Effector memory CD4-positive, alpha-beta T cell (primary cell): Measurements from ENCODE around the gene PRAMEF1.
"Not testable (repeated sequence)": the region's sequence is repeated elsewhere in the genome, so short reads cannot be mapped to it uniquely, and the experiment has no call there.

Experiments used
- DNase-seq, 3 donors: peaks; one replicate each; pipeline ENCODE4 v3.0.0-alpha.2; 2020
- H3K27ac ChIP-seq: 2 replicates; pipeline ENCODE4 v1.7.0; 2013; ENCODE audit warnings: mild to moderate bottlenecking, low read length, moderate library complexity; ENCODE audit not compliant: insufficient read depth, poor library complexity, severe bottlenecking
- H3K27me3 ChIP-seq: replicated peaks from 2 replicates; pipeline ENCODE4 v1.7.0; 2013; ENCODE audit warnings: mild to moderate bottlenecking, low read length; ENCODE audit not compliant: insufficient read depth, control insufficient read depth, poor library complexity, severe bottlenecking
- H3K36me3 ChIP-seq: 2 replicates; pipeline ENCODE4 v1.7.0; 2013; ENCODE audit warnings: mild to moderate bottlenecking, low read length, moderate library complexity; ENCODE audit not compliant: control insufficient read depth, insufficient read depth
- H3K4me1 ChIP-seq: 2 replicates; pipeline ENCODE4 v1.7.0; 2013; ENCODE audit warnings: low read length, mild to moderate bottlenecking; ENCODE audit not compliant: control insufficient read depth, insufficient read depth, poor library complexity, severe bottlenecking
- H3K4me3 ChIP-seq: 2 replicates; pipeline ENCODE4 v1.7.0; 2013; ENCODE audit warnings: low read length, low read depth, mild to moderate bottlenecking; ENCODE audit not compliant: insufficient read depth, poor library complexity, severe bottlenecking
- H3K9me3 ChIP-seq: 2 replicates; pipeline ENCODE4 v1.7.0; 2013; ENCODE audit warnings: mild to moderate bottlenecking, low read length, moderate library complexity; ENCODE audit not compliant: control insufficient read depth
- total RNA-seq, 3 donors: gene quantifications; one replicate each; lab custom pipeline; 2026; lab: John Stamatoyannopoulos, UW

Gene PRAMEF1
- total RNA-seq, result 0 reads per million in 3 donors

GRCh38 chr1:12791097-12791496 lies at the start of gene PRAMEF1:
TSS of gene PRAMEF1 (plus strand) at chr1:12791397. CDS start at chr1:12793228, 1,831 bp downstream.
- H3K27ac ChIP-seq, H3K27me3 ChIP-seq, H3K9me3 ChIP-seq, H3K4me3 ChIP-seq, H3K36me3 ChIP-seq, H3K4me1 ChIP-seq, DNase-seq: not testable (repeated sequence)

- no peaks in the 10 kb centered on the region for H3K36me3 ChIP-seq
- H3K4me3 ChIP-seq, result no peak overlapping the region
- no peaks in the 10 kb centered on the region for H3K4me1 ChIP-seq
- H3K27ac ChIP-seq, result no peak overlapping the region
- no peak for DNase-seq
- H3K27me3 ChIP-seq, result no peaks in the 10 kb centered on the region
- no peaks in the 10 kb centered on the region for H3K9me3 ChIP-seq
These were observed 49.3 kb upstream of the PRAMEF1 start for GRCh38 chr1:12741946-12742345.

GRCh38 chr1:12745126-12745991 lies 45.8 kb upstream of the PRAMEF1 start:
- Histone ChIP-seq H3K4me3 (no peak overlapping the region), H3K27ac (no peak overlapping the region), H3K36me3 (no peaks in the 10 kb centered on the region), H3K4me1 (no peaks in the 10 kb centered on the region), H3K9me3 (peaks cover 12% of the 10 kb centered on the region), H3K27me3 (no peaks in the 10 kb centered on the region)
- no peak for DNase-seq

- DNase-seq, result no peak
These were observed 45.2 kb upstream of the PRAMEF1 start, which contains the start of gene CFAP107 for GRCh38 chr1:12745992-12746323. TSS of gene CFAP107 (plus strand) at chr1:12746200. CDS start at chr1:12746431, 231 bp downstream.

GRCh38 chr1:12748778-12749355 lies 42.3 kb upstream of the PRAMEF1 start:
- no peaks in the 10 kb centered on the region for H3K36me3 ChIP-seq
- no peaks in the 10 kb centered on the region for H3K27me3 ChIP-seq
- H3K4me3 ChIP-seq, result no peak overlapping the region
- peaks cover 12% of the 10 kb centered on the region for H3K9me3 ChIP-seq
- DNase-seq, result no peak
- H3K27ac ChIP-seq, result no peak overlapping the region
- H3K4me1 ChIP-seq, result no peaks in the 10 kb centered on the region

More at GRCh38 chr1:12745992-12746323, 45.2 kb upstream of the PRAMEF1 start, which contains the start of gene CFAP107:
- Histone ChIP-seq H3K27me3 (no peaks in the 10 kb centered on the region), H3K4me3 (no peak within 1 kb of the TSS), H3K9me3 (peaks cover 12% of the 10 kb centered on the region), H3K27ac (no peak within 1 kb of the TSS), H3K4me1 (no peaks in the 10 kb centered on the region), H3K36me3 (no peaks in the 10 kb centered on the region)

- H3K27me3 ChIP-seq, result no peaks in the 10 kb centered on the region
- no peaks in the 10 kb centered on the region for H3K4me1 ChIP-seq
- DNase-seq, result no peak
- H3K36me3 ChIP-seq, result no peaks in the 10 kb centered on the region
- no peak overlapping the region for H3K27ac ChIP-seq
- H3K4me3 ChIP-seq, result no peak overlapping the region
- no peaks in the 10 kb centered on the region for H3K9me3 ChIP-seq
These were observed 36.5 kb upstream of the PRAMEF1 start for GRCh38 chr1:12754738-12755137.

GRCh38 chr1:12756273-12756672 lies 34.9 kb upstream of the PRAMEF1 start:
- no peak overlapping the region for H3K27ac ChIP-seq
- no peaks in the 10 kb centered on the region for H3K4me1 ChIP-seq
- DNase-seq, result no peak
- no peaks in the 10 kb centered on the region for H3K27me3 ChIP-seq
- no peaks in the 10 kb centered on the region for H3K9me3 ChIP-seq
- H3K4me3 ChIP-seq, result no peak overlapping the region
- no peaks in the 10 kb centered on the region for H3K36me3 ChIP-seq

- DNase-seq, result no peak
- H3K27me3 ChIP-seq, result no peaks in the 10 kb centered on the region
- H3K9me3 ChIP-seq, result no peaks in the 10 kb centered on the region
- H3K27ac ChIP-seq, result no peak overlapping the region
- no peaks in the 10 kb centered on the region for H3K36me3 ChIP-seq
- no peak overlapping the region for H3K4me3 ChIP-seq
- no peaks in the 10 kb centered on the region for H3K4me1 ChIP-seq
These were observed 34.3 kb upstream of the PRAMEF1 start for GRCh38 chr1:12756768-12757413.

- Histone ChIP-seq H3K4me1 (no peaks in the 10 kb centered on the region), H3K27me3 (no peaks in the 10 kb centered on the region), H3K36me3 (no peaks in the 10 kb centered on the region), H3K9me3 (no peaks in the 10 kb centered on the region), H3K4me3 (no peak overlapping the region), H3K27ac (no peak overlapping the region)
- no peak for DNase-seq
These were observed 33.4 kb upstream of the PRAMEF1 start for GRCh38 chr1:12757836-12758235.
